ENCODE results near the gene SELENOP. TPM values are rescaled to one million over a fixed set of nuclear protein-coding genes. Genes with fewer than 3 reads are reported as not detected.

Gene SELENOP
- total RNA-seq, 1 experiment from 2014 or later: 11.4 TPM

DNA sequence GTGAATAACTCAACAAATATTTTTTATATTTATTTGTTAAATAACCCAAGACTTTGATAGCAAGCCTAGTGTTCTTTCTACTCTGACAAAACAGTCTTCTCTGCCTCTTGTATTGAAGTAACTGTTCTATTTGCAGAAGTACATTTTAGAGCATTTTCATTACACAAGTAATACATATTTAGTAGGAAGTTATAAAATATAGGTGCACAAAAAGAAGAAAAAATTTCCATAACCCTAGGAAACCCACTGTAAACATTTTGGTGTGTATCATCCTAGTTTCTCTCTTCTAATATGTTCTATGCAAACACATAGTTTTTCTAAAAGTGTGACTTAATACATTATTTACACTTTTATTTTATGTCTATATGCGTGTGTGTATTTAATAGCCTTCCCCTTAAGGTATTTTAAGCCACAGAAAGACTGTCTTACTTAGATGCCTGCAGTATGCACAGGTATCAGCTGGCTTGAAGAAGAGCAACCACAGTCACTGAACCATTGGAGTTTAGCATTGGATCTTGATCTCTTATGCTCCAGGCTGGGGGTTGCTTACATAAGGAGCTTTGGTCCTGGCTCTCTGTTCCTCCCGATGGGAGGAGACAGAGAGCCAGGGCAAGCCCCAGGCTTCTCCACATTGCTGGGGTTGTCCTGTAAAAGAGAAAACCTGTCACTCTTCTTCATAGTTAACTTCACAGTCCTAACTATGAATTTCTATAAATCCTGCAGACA lies 3.8 kb downstream of the SELENOP start:
- no peaks in the 10 kb centered on the region for H3K27me3 ChIP-seq (ENCODE audit: insufficient read depth, low read length)
- no peaks in the 10 kb centered on the region for H3K9me2 ChIP-seq (ENCODE audit: insufficient read depth)
- H4K20me1 ChIP-seq (ENCODE audit: insufficient read depth): no peaks in the 10 kb centered on the region
- ChIA-PET POLR2A (no interaction called here), CTCF (no interaction called here), RAD21 (ENCODE audit: low non-redundant PET in 1 of 2, low total read pairs in 2 of 2, uncharacterized antibody in 2 of 2, unreplicated experiment in 2 of 2) (no interaction called here)
- peaks cover 6 to 13% of the 10 kb centered on the region in 2 experiments for H3K4me1 ChIP-seq (ENCODE audit: control insufficient read depth in 1 of 2, insufficient read depth in 2 of 2, low read length in 2 of 2)
- no TSS peak for BruUV-seq (replicated peaks)
- H3K4me2 ChIP-seq (ENCODE audit: low read length): no peak overlapping the region
- no peak overlapping the region for H3K27ac ChIP-seq (ENCODE audit: low read depth, low read length)
- ATAC-seq (no peak), DNase-seq (ENCODE audit: low read depth, low spot score) (no peak)
- H2AFZ ChIP-seq (ENCODE audit: low read depth, low read length, poor library complexity, severe bottlenecking): no peak overlapping the region
- no peaks in the 10 kb centered on the region for H3K9me3 ChIP-seq (ENCODE audit: control insufficient read depth in 1 of 2, insufficient read depth in 1 of 2, low read depth in 1 of 2, low read length in 2 of 2)
- no peak for TF ChIP-seq SIN3A (IDR thresholded peaks at IDR 0.05; ENCODE audit: low read depth)
- H3K79me2 ChIP-seq (ENCODE audit: insufficient read depth, low read length): no peaks in the 10 kb centered on the region
- intact Hi-C loops (cut with micrococcal nuclease): no loop called here
- H3K9ac ChIP-seq (ENCODE audit: low read length): no peak overlapping the region
- H3K36me3 ChIP-seq (ENCODE audit: control insufficient read depth in 1 of 2, insufficient read depth in 2 of 2, low read length in 2 of 2): no peaks in the 10 kb centered on the region
- no peak overlapping the region for H3K4me3 ChIP-seq (replicated peaks in 1 of 2; ENCODE audit: low read depth in 1 of 2, low read length in 2 of 2)

DNA sequence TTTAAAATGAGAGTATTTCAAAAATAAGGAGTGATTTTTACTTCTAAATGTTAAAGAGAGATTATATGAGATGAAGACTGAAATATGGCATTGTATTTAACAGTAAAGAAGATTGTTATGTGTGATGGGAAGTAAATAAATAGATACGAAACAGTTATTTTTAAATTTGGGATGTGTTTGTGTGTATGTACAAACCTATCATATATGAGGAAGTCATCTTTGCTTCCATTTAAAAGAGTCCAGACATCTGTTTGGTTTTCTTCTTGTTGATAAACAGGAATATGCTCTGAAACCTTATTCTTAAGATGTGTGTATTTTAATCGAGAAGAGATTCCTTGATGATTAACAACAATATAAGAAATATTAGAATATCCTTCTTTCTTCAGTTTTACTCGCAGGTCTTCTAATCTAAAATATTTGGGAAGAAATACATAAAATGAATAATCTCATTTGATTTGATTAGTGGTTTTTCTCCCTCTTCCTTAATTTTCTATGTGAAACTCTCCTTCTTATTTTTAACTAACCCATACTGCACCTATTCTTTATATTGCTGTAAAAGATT lies 4.9 kb downstream of the SELENOP start:
- H3K27ac ChIP-seq (ENCODE audit: low read depth, low read length): no peak overlapping the region
- ChIA-PET RAD21 (ENCODE audit: low non-redundant PET in 1 of 2, low total read pairs in 2 of 2, uncharacterized antibody in 2 of 2, unreplicated experiment in 2 of 2) (no interaction called here), CTCF (no interaction called here), POLR2A (no interaction called here)
- peaks cover 0 to 7% of the 10 kb centered on the region in 2 experiments; a peak in 2 of 4 replicates for H3K4me1 ChIP-seq (ENCODE audit: control insufficient read depth in 1 of 2, insufficient read depth in 2 of 2, low read length in 2 of 2)
- H3K79me2 ChIP-seq (ENCODE audit: insufficient read depth, low read length): no peaks in the 10 kb centered on the region
- H3K9me2 ChIP-seq (ENCODE audit: insufficient read depth): no peaks in the 10 kb centered on the region
- DNase-seq (ENCODE audit: low read depth, low spot score): no peak
- no peak overlapping the region for H3K4me2 ChIP-seq (ENCODE audit: low read length)
- no peaks in the 10 kb centered on the region for H3K9me3 ChIP-seq (ENCODE audit: control insufficient read depth in 1 of 2, insufficient read depth in 1 of 2, low read depth in 1 of 2, low read length in 2 of 2)
- BruUV-seq (replicated peaks): no TSS peak
- intact Hi-C loops (cut with micrococcal nuclease): no loop called here
- no peaks in the 10 kb centered on the region for H4K20me1 ChIP-seq (ENCODE audit: insufficient read depth)
- H3K36me3 ChIP-seq (ENCODE audit: control insufficient read depth in 1 of 2, insufficient read depth in 2 of 2, low read length in 2 of 2): no peaks in the 10 kb centered on the region
- H2AFZ ChIP-seq (ENCODE audit: low read depth, low read length, poor library complexity, severe bottlenecking): no peak overlapping the region
- H3K9ac ChIP-seq (ENCODE audit: low read length): no peak overlapping the region
- TF ChIP-seq CBX3 (IDR thresholded peaks at IDR 0.05; ENCODE audit: low read depth) (no peak), EGR1 (IDR thresholded peaks at IDR 0.05; ENCODE audit: low read depth) (no peak), EZH2 (IDR thresholded peaks at IDR 0.05) (no peak), CTCF (IDR thresholded peaks at IDR 0.05 in 2 of 3, conservative IDR thresholded peaks at IDR 0.05 in 1 of 3; ENCODE audit: borderline replicate concordance in 1 of 3, insufficient read depth in 1 of 3, low read depth in 2 of 3, low read length in 2 of 3) (no peak), EZH2phosphoT487 (IDR thresholded peaks at IDR 0.05; ENCODE audit: borderline replicate concordance) (no peak), MAX (IDR thresholded peaks at IDR 0.05) (no peak), CEBPB (IDR thresholded peaks at IDR 0.05; ENCODE audit: low read depth) (no peak), POLR2A (IDR thresholded peaks at IDR 0.05; ENCODE audit: borderline replicate concordance, extremely low read depth, insufficient read depth, insufficient read length) (no peak)
- no peaks in the 10 kb centered on the region for H3K27me3 ChIP-seq (ENCODE audit: insufficient read depth, low read length)
- ATAC-seq: no peak
- H3K4me3 ChIP-seq (replicated peaks in 1 of 2; ENCODE audit: low read depth in 1 of 2, low read length in 2 of 2): no peak overlapping the region

Measured in HCT116 (cell line).